GM12878 (cell line): ENCODE results near the gene FBXL15. TPM values are rescaled to one million over a fixed set of nuclear protein-coding genes. Genes with fewer than 3 reads are reported as not detected.

ENCODE experiments used
- ATAC-seq: fragments of 200-7000 bp; cut with Tn5 transposase; 3 replicates; pipeline ENCODE4 v1.9.1; 2020; ENCODE audit warnings: mild to moderate bottlenecking, moderate library complexity
- BruUV-seq: library from RNA; stranded (reverse); fragments of 400-500 nt; replicated peaks from 2 replicates; lab custom pipeline; 2021; lab: Mats Ljungman, UMichigan
- CTCF ChIA-PET: fragments of 300-600 bp; sonication (Branson Sonifier 250); formaldehyde crosslinking; extraction: SDS; loops from one replicate; lab custom pipeline; 2021; ENCODE audit warnings: inconsistent platforms; lab: Yijun Ruan, JAX
- POLR2A ChIA-PET: fragments of 350-600 bp; formaldehyde crosslinking; extraction: SDS; loops from one replicate; lab custom pipeline; 2021; ENCODE audit warnings: inconsistent platforms; lab: Charles Lee
- RAD21 ChIA-PET: fragments of 300-600 bp; sonication (Branson Sonifier 250); formaldehyde crosslinking; loops from one replicate; lab custom pipeline; 2023; ENCODE audit warnings: antibody characterized with exemption; ENCODE audit not compliant: unreplicated experiment; lab: Charles Lee
- SMC1A ChIA-PET: fragments of 300-600 bp; sonication (Branson Sonifier 250); formaldehyde crosslinking; loops from one replicate; lab custom pipeline; 2023; ENCODE audit not compliant: unreplicated experiment, uncharacterized antibody; lab: Charles Lee
- DNase-seq: peaks from one replicate; pipeline ENCODE4 v3.0.0-alpha.2; 2011; ENCODE audit warnings: low read depth, low spot score
- FAIRE-seq: peaks from 3 replicates; lab custom pipeline; 2011; peaks lifted over from hg19 to GRCh38; lab: Jason Lieb, UNC
- H2AFZ ChIP-seq: 2 replicates; pipeline ENCODE4 v1.6.0; 2011; ENCODE audit warnings: low read depth, low read length, control low read depth; ENCODE audit not compliant: control insufficient read depth
- H3K27ac ChIP-seq: 2 replicates; pipeline ENCODE4 v1.5.1; 2011; ENCODE audit warnings: control low read depth; ENCODE audit not compliant: control insufficient read depth, insufficient read depth
- H3K27me3 ChIP-seq, 2 experiments: replicated peaks in 1 of 2; 2 replicates each; pipeline versions ENCODE4 v1.6.0 to v1.6.1; 2011; ENCODE audit warnings: low read length in 1 of 2; ENCODE audit not compliant: control insufficient read depth in 2 of 2, insufficient read depth in 2 of 2
- H3K36me3 ChIP-seq, 2 experiments: 2 replicates each; pipeline ENCODE4 v1.5.1; 2011; ENCODE audit warnings: low read length in 1 of 2; ENCODE audit not compliant: control insufficient read depth in 2 of 2, insufficient read depth in 2 of 2
- H3K4me1 ChIP-seq: 2 replicates; pipeline ENCODE4 v1.6.1; 2011; ENCODE audit warnings: mild to moderate bottlenecking, low read length, moderate library complexity, mixed read lengths; ENCODE audit not compliant: control insufficient read depth, insufficient read depth
- H3K4me2 ChIP-seq: 2 replicates; pipeline ENCODE4 v1.6.0; 2011; ENCODE audit warnings: control low read depth; ENCODE audit not compliant: control insufficient read depth, insufficient read depth
- H3K4me3 ChIP-seq: fragments of 200-600 bp; sonication (generic); 2 replicates; pipeline ENCODE4 v1.5.1; 2016
- H3K79me2 ChIP-seq: 2 replicates; pipeline ENCODE4 v1.6.0; 2011; ENCODE audit warnings: low read length; ENCODE audit not compliant: control insufficient read depth, insufficient read depth
- H3K9ac ChIP-seq: 2 replicates; pipeline ENCODE4 v1.8.0; 2011; ENCODE audit warnings: low read length, control low read depth, mixed read lengths; ENCODE audit not compliant: control insufficient read depth, insufficient read depth
- H3K9me3 ChIP-seq: replicated peaks from 3 replicates; pipeline ENCODE4 v1.5.1; 2011; ENCODE audit warnings: mild to moderate bottlenecking, low read length; ENCODE audit not compliant: control insufficient read depth, insufficient read depth
- H4K20me1 ChIP-seq: 2 replicates; pipeline ENCODE4 v1.6.0; 2011; ENCODE audit not compliant: control insufficient read depth, insufficient read depth
- BHLHE40 ChIP-seq, 2 experiments: fragments of 450-650 bp in 1 of 2; IDR thresholded peaks; 2 replicates each; pipeline ENCODE4 v1.6.1; 2011 to 2017; ENCODE audit warnings: low read depth in 2 of 2, borderline replicate concordance in 1 of 2, improper control_type of control experiment in 1 of 2, low read length in 1 of 2, mild to moderate bottlenecking in 1 of 2
- CBX3 ChIP-seq: fragments of 200-600 bp; sonication (generic); IDR thresholded peaks from 2 replicates; pipeline ENCODE4 v1.6.1; 2016; ENCODE audit warnings: low read depth, borderline replicate concordance
- CHD2 ChIP-seq: IDR thresholded peaks from 2 replicates; pipeline ENCODE4 v1.6.1; 2011; ENCODE audit warnings: low read depth, low read length, improper control_type of control experiment, borderline replicate concordance
- FOXK2 ChIP-seq: fragments of 450-650 bp; IDR thresholded peaks from 2 replicates; pipeline ENCODE4 v1.6.1; 2017; ENCODE audit warnings: mild to moderate bottlenecking, moderate library complexity
- HDAC2 ChIP-seq: fragments of 200-600 bp; sonication (generic); IDR thresholded peaks from 2 replicates; pipeline ENCODE4 v1.6.1; 2017
- IKZF1 ChIP-seq: fragments of 450-650 bp; conservative IDR thresholded peaks from 2 replicates; pipeline ENCODE4 v1.6.1; 2017; ENCODE audit warnings: antibody characterized with exemption, mild to moderate bottlenecking
- IRF3 ChIP-seq: fragments of 450-650 bp; IDR thresholded peaks from 2 replicates; pipeline ENCODE4 v1.6.1; 2014; ENCODE audit warnings: mild to moderate bottlenecking
- MTA3 ChIP-seq: IDR thresholded peaks from 2 replicates; pipeline ENCODE4 v1.6.1; 2012; ENCODE audit warnings: low read length, inconsistent platforms, borderline replicate concordance
- NFIC ChIP-seq: IDR thresholded peaks from 2 replicates; pipeline ENCODE4 v1.6.1; 2012; ENCODE audit warnings: low read depth, mild to moderate bottlenecking, inconsistent platforms, low read length, moderate library complexity
- NR2C2 ChIP-seq: IDR thresholded peaks from 2 replicates; pipeline ENCODE4 v1.6.1; 2011; ENCODE audit warnings: borderline replicate concordance, low read depth; ENCODE audit not compliant: control insufficient read depth, insufficient read length
- POLR2A ChIP-seq: IDR thresholded peaks from 2 replicates; pipeline ENCODE4 v1.6.1; 2011; ENCODE audit warnings: low read depth, mild to moderate bottlenecking, low read length
- POLR2AphosphoS2 ChIP-seq: IDR thresholded peaks from 2 replicates; pipeline ENCODE4 v1.6.1; 2011; ENCODE audit warnings: low read depth, mild to moderate bottlenecking, low read length, improper control_type of control experiment, moderate library complexity
- RAD21 ChIP-seq: IDR thresholded peaks from 2 replicates; pipeline ENCODE4 v1.6.1; 2011; ENCODE audit warnings: mild to moderate bottlenecking, low read depth, low read length, moderate library complexity; ENCODE audit not compliant: insufficient read depth
- SIX5 ChIP-seq: IDR thresholded peaks from 2 replicates; pipeline ENCODE4 v1.6.1; 2011; ENCODE audit warnings: mild to moderate bottlenecking, low read depth, low read length, moderate library complexity; ENCODE audit not compliant: severe bottlenecking
- SREBF2 ChIP-seq: IDR thresholded peaks from 2 replicates; pipeline ENCODE4 v1.6.1; 2012; ENCODE audit warnings: mild to moderate bottlenecking, low read length
- SRF ChIP-seq, 2 experiments: IDR thresholded peaks; 2 replicates each; pipeline ENCODE4 v1.6.1; 2011; ENCODE audit warnings: low read depth in 2 of 2, low read length in 2 of 2, mild to moderate bottlenecking in 1 of 2, moderate library complexity in 1 of 2
- STAT1 ChIP-seq: fragments of 450-650 bp; conservative IDR thresholded peaks from 2 replicates; pipeline ENCODE4 v1.6.1; 2014; ENCODE audit warnings: antibody characterized with exemption, mild to moderate bottlenecking
- TBL1XR1 ChIP-seq: IDR thresholded peaks from 2 replicates; pipeline ENCODE4 v1.6.1; 2012; ENCODE audit warnings: low read depth, low read length, improper control_type of control experiment
- TCF7 ChIP-seq: IDR thresholded peaks from 2 replicates; pipeline ENCODE4 v1.6.1; 2014; ENCODE audit warnings: antibody characterized with exemption, borderline replicate concordance
- WGBS: methylation state at CpG from one replicate; pipeline ENCODE4 v1.1.6; 2016; ENCODE audit warnings: low lambda C conversion rate; ENCODE audit not compliant: insufficient replicate concordance, insufficient coverage; ENCODE audit errors: missing lambda C conversion rate; 5-methylcytosine and 5-hydroxymethylcytosine counted together
- in situ Hi-C: fragments of 300-500 bp; cut with MboI; formaldehyde crosslinking; loops from 9 replicates; pipeline ENCODE4 v1.14.3; 2018; ENCODE audit warnings: mixed read lengths
- intact Hi-C: fragments of 100-400 bp; cut with micrococcal nuclease; formaldehyde crosslinking; loops from one replicate; pipeline ENCODE4 v1.14.2; 2022; ENCODE audit not compliant: unreplicated experiment
- polyA plus RNA-seq, 11 experiments: library from polyadenylated mRNA; depleted of rRNA in 4 of 11; unstranded in 6 of 11; stranded (reverse) in 5 of 11; fragments of >200 nt; fragmentation: Nextera tagmentation in 4 of 11; fragmentation: Illumina TruSeq in 1 of 11; extraction: Ambion mirVana in 4 of 11; extraction: Trizol in 1 of 11; gene quantifications; 1 replicate in 1 of 11; 2 replicates in 10 of 11; pipeline versions ENCODE4 v1.2.1 to v1.2.3, GENCODE V29; 2011 to 2016; ENCODE audit warnings: inconsistent platforms in 2 of 11, missing spikeins in 2 of 11, low read depth in 1 of 11
- total RNA-seq, 4 experiments: library from RNA; depleted of rRNA in 3 of 4; stranded (reverse); fragments of >200 nt in 3 of 4; fragmentation: Illumina TruSeq in 1 of 4; extraction: Trizol in 1 of 4; gene quantifications; 2 replicates each; pipeline versions ENCODE4 v1.2.1 to v1.2.3, GENCODE V29; 2013 to 2021
- TF ChIP-seq, protein P1 (sequence below): fragments of 450-650 bp; formaldehyde crosslinking; IDR thresholded peaks from 2 replicates; pipeline ENCODE4 v1.4.0; 2022; ENCODE audit warnings: mild to moderate bottlenecking, moderate library complexity

Gene FBXL15
- total and polyA plus RNA-seq, 10 of the 15 experiments (the other 5 are each of a cell fraction or from before 2014, with no cell fraction given): 0.13 to 21.3 (median 7.9) TPM

GRCh38 chr10:102457591-102458150 lies 37.0 kb downstream of the FBXL15 start (continued):
- TF ChIP-seq SIX5: no peak
- TF ChIP-seq RAD21: no peak
- no peak for TF ChIP-seq CBX3
- TF ChIP-seq SRF (IDR thresholded peaks at IDR 0.05; ENCODE audit: low read depth in 2 of 2, low read length in 2 of 2): no peak
- TF ChIP-seq NFIC: no peak

DNA sequence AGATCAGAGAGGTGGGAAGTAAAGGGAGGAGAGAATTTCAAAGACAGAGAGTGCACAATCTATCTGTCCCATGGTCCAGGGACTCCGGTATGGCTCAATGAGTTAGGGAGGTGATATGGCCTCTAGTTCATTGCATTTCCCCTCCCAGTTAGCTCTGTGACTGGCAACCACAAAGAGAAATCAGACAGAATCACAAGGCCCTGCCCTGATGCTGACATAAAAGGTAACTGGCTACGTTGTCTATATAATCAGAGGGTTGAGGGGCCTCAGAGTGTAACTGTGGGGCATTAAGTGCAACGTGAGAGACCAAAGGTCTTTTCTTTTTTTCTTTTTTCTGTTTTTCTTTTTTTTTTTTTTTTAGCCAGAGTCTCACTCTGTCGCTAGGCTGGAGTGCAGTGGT lies 38.0 kb downstream of the FBXL15 start:
- ChIA-PET POLR2A (interaction anchor here (0.6 kb wide), 1 partner anchor 304 kb away, joined by 3 read pairs; no protein-coding TSS in a partner anchor), CTCF (no interaction called here), RAD21 (no interaction called here), SMC1A (no interaction called here)
- Histone ChIP-seq H3K27me3 (no peaks in the 10 kb centered on the region), H3K4me2 (no peak overlapping the region), H3K9me3 (no peaks in the 10 kb centered on the region), H3K4me3 (no peak overlapping the region), H3K4me1 (peaks cover 16% of the 10 kb centered on the region), H3K9ac (no peak overlapping the region), H4K20me1 (no peaks in the 10 kb centered on the region), H3K36me3 (no peaks in the 10 kb centered on the region), H3K79me2 (no peaks in the 10 kb centered on the region), H2AFZ (no peak overlapping the region), H3K27ac (no peak overlapping the region)
- no peak for ATAC-seq
- WGBS: 43% methylated on average over 3 of the region's 4 CpGs
- FAIRE-seq: no peak
- intact Hi-C loops: no loop called here
- DNase-seq: no peak
- in situ Hi-C loops: no loop called here
- no TSS peak for BruUV-seq
- TF ChIP-seq NR2C2 (no peak), IRF3 (no peak), SREBF2 (no peak), FOXK2 (no peak), TCF7 (no peak), NFIC (no peak), POLR2A (no peak), IKZF1 (no peak), STAT1 (no peak), TBL1XR1 (no peak), POLR2AphosphoS2 (no peak), BHLHE40 (IDR thresholded peaks at IDR 0.05; ENCODE audit: borderline replicate concordance in 1 of 2, low read depth in 2 of 2, low read length in 1 of 2) (no peak), HDAC2 (no peak), MTA3 (no peak), CHD2 (no peak)
- TF ChIP-seq, protein P1, sequence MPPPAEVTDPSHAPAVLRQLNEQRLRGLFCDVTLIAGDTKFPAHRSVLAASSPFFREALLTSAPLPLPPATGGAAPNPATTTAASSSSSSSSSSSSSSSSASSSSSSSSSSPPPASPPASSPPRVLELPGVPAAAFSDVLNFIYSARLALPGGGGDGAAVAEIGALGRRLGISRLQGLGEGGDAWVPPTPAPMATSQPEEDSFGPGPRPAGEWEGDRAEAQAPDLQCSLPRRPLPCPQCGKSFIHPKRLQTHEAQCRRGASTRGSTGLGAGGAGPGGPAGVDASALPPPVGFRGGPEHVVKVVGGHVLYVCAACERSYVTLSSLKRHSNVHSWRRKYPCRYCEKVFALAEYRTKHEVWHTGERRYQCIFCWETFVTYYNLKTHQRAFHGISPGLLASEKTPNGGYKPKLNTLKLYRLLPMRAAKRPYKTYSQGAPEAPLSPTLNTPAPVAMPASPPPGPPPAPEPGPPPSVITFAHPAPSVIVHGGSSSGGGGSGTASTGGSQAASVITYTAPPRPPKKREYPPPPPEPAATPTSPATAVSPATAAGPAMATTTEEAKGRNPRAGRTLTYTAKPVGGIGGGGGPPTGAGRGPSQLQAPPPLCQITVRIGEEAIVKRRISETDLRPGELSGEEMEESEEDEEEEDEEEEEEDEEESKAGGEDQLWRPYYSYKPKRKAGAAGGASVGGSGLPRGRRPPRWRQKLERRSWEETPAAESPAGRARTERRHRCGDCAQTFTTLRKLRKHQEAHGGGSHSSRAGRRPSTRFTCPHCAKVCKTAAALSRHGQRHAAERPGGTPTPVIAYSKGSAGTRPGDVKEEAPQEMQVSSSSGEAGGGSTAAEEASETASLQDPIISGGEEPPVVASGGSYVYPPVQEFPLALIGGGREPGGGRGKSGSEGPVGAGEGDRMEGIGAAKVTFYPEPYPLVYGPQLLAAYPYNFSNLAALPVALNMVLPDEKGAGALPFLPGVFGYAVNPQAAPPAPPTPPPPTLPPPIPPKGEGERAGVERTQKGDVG (CRISPR knock-in tag): no peak
